ENCODE results near the gene GIPC3. TPM values are rescaled to one million over a fixed set of nuclear protein-coding genes. Genes with fewer than 3 reads are reported as not detected.
A peak's percentile ranks its signal among the peaks of the same experiment; 100 is the strongest.

GIPC3 gene
- total and polyA plus RNA-seq, 2 of the 8 experiments (the other 6 are each of a cell fraction or from before 2014, with no cell fraction given): 1.0 to 1.2 TPM

GRCh38 chr19:3586127-3586626, 899 bp downstream of the GIPC3 start:
- no peak overlapping the region for H3K9ac ChIP-seq (replicated peaks in 1 of 4; ENCODE audit: extremely low read depth in 1 of 4, low read depth in 3 of 4, low read length in 3 of 4)
- no peak overlapping the region for H3K23ac ChIP-seq (ENCODE audit: insufficient read length)
- H2AK5ac ChIP-seq (ENCODE audit: low read depth, low read length): no peak overlapping the region
- H3K27me3 ChIP-seq (replicated peaks in 1 of 4; ENCODE audit: control insufficient read depth in 3 of 4, extremely low read depth in 1 of 4, insufficient read depth in 3 of 4, low read length in 3 of 4): peaks cover 11 to 21% (median 14%) of the 10 kb centered on the region in 4 experiments; a peak in 6 of 7 replicates
- no peaks in the 10 kb centered on the region for H4K20me1 ChIP-seq (replicated peaks in 1 of 2; ENCODE audit: control insufficient read depth in 1 of 2, insufficient read depth in 2 of 2, low read length in 2 of 2)
- H4K91ac ChIP-seq (replicated peaks; ENCODE audit: insufficient read length, low read length): no peak overlapping the region
- no peak overlapping the region for H2BK5ac ChIP-seq (ENCODE audit: low read depth, low read length)
- H2BK12ac ChIP-seq (ENCODE audit: low read depth, low read length): no peak overlapping the region
- no peak overlapping the region for H2BK20ac ChIP-seq (ENCODE audit: low read length)
- no peaks in the 10 kb centered on the region for H3K79me2 ChIP-seq (ENCODE audit: control insufficient read depth in 1 of 2, insufficient read depth in 2 of 2, low read length in 2 of 2)
- no peak overlapping the region for H2AFZ ChIP-seq (ENCODE audit: low read length)
- H2BK15ac ChIP-seq (ENCODE audit: low read length): no peak overlapping the region
- H4K8ac ChIP-seq (ENCODE audit: extremely low read depth, insufficient read depth, low read length): peak overlapping the region; percentile 57
- H3K18ac ChIP-seq (ENCODE audit: extremely low read depth, low read length): peak overlapping the region; percentile 19; the same call in 1 of the 2 replicates
- peak overlapping the region; percentile 68 to 86; a peak in 3 of 4 replicates for H3K4me2 ChIP-seq (ENCODE audit: insufficient read depth in 1 of 2, low read depth in 2 of 2, low read length in 2 of 2)
- H3K4ac ChIP-seq (replicated peaks; ENCODE audit: insufficient read length, low read depth, low read length): no peak overlapping the region
- H3K56ac ChIP-seq (replicated peaks; ENCODE audit: insufficient read length, low read depth, low read length): peak overlapping the region; percentile 25
- CTCF ChIA-PET (ENCODE audit: partially characterized antibody): interaction anchor here (0.7 to 4.7 kb wide), 23 partner anchors 8 to 248 kb away, joined by 3 to 38 read pairs (median 5); partner anchors contain the start of genes TEKTIP1 and TJP3
- peaks cover 5% of the 10 kb centered on the region; the same call in 1 of the 2 replicates for H3K23me2 ChIP-seq (ENCODE audit: low read depth, low read length)
- POLR2A ChIA-PET (ENCODE audit: partially characterized antibody): interaction anchor here (1.4 to 1.8 kb wide), 3 partner anchors 8 to 11 kb away, joined by 3 to 7 read pairs (median 7); no protein-coding TSS in a partner anchor
- H3K4me1 ChIP-seq (replicated peaks in 1 of 4; ENCODE audit: control insufficient read depth in 3 of 4, insufficient read depth in 4 of 4, low read length in 3 of 4): peaks cover 0 to 4% (median 0%) of the 10 kb centered on the region in 4 experiments; a peak in 3 of 7 replicates
- DNase-seq (ENCODE audit: low read depth in 1 of 2, low spot score in 2 of 2) (peak in 1 of 2 experiments; percentile 89), FAIRE-seq (no peak)
- TF ChIP-seq POLR2A (IDR thresholded peaks at IDR 0.05; ENCODE audit: control extremely low read depth in 1 of 2, low read depth in 2 of 2, low read length in 2 of 2) (no peak), ATF2 (IDR thresholded peaks at IDR 0.05; ENCODE audit: low read length) (no peak), SP4 (IDR thresholded peaks at IDR 0.05; ENCODE audit: low read length) (no peak), GABPA (IDR thresholded peaks at IDR 0.05; ENCODE audit: borderline replicate concordance, insufficient read depth, low read length) (peak; percentile 49; the same call in 1 of the 2 replicates), RAD21 (IDR thresholded peaks at IDR 0.05 in 1 of 2, conservative IDR thresholded peaks at IDR 0.05 in 1 of 2; ENCODE audit: low read depth in 2 of 2, low read length in 2 of 2) (peak; percentile 68 to 81)
- TF ChIP-seq, protein P1, sequence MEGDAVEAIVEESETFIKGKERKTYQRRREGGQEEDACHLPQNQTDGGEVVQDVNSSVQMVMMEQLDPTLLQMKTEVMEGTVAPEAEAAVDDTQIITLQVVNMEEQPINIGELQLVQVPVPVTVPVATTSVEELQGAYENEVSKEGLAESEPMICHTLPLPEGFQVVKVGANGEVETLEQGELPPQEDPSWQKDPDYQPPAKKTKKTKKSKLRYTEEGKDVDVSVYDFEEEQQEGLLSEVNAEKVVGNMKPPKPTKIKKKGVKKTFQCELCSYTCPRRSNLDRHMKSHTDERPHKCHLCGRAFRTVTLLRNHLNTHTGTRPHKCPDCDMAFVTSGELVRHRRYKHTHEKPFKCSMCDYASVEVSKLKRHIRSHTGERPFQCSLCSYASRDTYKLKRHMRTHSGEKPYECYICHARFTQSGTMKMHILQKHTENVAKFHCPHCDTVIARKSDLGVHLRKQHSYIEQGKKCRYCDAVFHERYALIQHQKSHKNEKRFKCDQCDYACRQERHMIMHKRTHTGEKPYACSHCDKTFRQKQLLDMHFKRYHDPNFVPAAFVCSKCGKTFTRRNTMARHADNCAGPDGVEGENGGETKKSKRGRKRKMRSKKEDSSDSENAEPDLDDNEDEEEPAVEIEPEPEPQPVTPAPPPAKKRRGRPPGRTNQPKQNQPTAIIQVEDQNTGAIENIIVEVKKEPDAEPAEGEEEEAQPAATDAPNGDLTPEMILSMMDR (IDR thresholded peaks at IDR 0.05; ENCODE audit: control extremely low read depth in 1 of 3, insufficient read depth in 1 of 3, low read depth in 1 of 3, low read length in 3 of 3): peak; percentile 64 to 93 (median 66)
- no peak overlapping the region for H3K27ac ChIP-seq (ENCODE audit: low read depth, low read length)
- no peak overlapping the region for H2BK120ac ChIP-seq (replicated peaks; ENCODE audit: low read depth, low read length)
- 31% methylated on average over 15 of the region's 16 CpGs; no CpG with 5 or more reads in 1 of the 2 experiments for WGBS, 2 experiments (ENCODE audit: extremely low coverage in 1 of 2, insufficient coverage in 1 of 2, insufficient read length in 1 of 2, insufficient replicate concordance in 2 of 2, low coverage in 1 of 2, low lambda C conversion rate in 2 of 2, missing lambda C conversion rate in 1 of 2)
- H3K4me3 ChIP-seq (ENCODE audit: extremely low read depth in 1 of 4, insufficient read depth in 2 of 4, low read depth in 3 of 4, low read length in 4 of 4): peak overlapping the region in 3 of 4 experiments; percentile 27 to 63 (median 34); a peak in 4 of 8 replicates
- H3K14ac ChIP-seq (ENCODE audit: insufficient read length): no peak overlapping the region
- H4K5ac ChIP-seq (ENCODE audit: insufficient read length, low read depth, low read length): no peak overlapping the region
- H3K79me1 ChIP-seq (ENCODE audit: low read depth, low read length): no peaks in the 10 kb centered on the region
- peaks cover 4 to 6% of the 10 kb centered on the region in 2 experiments; a peak in 3 of 4 replicates for H3K9me3 ChIP-seq (ENCODE audit: insufficient read depth in 2 of 2, low read depth in 1 of 2, low read length in 1 of 2)
- no peaks in the 10 kb centered on the region for H3K36me3 ChIP-seq (ENCODE audit: control insufficient read depth in 2 of 4, insufficient read depth in 4 of 4, low read length in 3 of 4)
